Immature natural killer cell (primary cell): ENCODE results near the gene AP1S1. TPM values are rescaled to one million over a fixed set of nuclear protein-coding genes. Genes with fewer than 3 reads are reported as not detected.

Experiments used
- polyA plus RNA-seq, 3 donors: library from polyadenylated mRNA; unstranded; fragments of 300-500 nt; fragmentation: Illumina TruSeq; gene quantifications; one replicate each; pipeline ENCODE4 v1.2.3, GENCODE V29; 2021

AP1S1 gene
- polyA plus RNA-seq, 3 donors from 2014 or later, result 3.3 to 6.0 (median 3.6) TPM

Other genes starting within 250 kb of the AP1S1 start
- not detected for gene MUC3A, start 204.9 kb upstream of the AP1S1 start, polyA plus RNA-seq
- gene MUC12, start 184.9 kb upstream of the AP1S1 start, polyA plus RNA-seq, result under 1 TPM in 1 of 3 donors, not detected in 2; 0.96 TPM
- gene MUC17, start 134.4 kb upstream of the AP1S1 start, polyA plus RNA-seq, result not detected
- gene TRIM56, start 69.0 kb upstream of the AP1S1 start, polyA plus RNA-seq, result 10 to 100 TPM in 1 of 3 donors, 1 to 10 TPM in 2; 1.5 to 20.6 (median 2.7) TPM
- 1 to 10 TPM in 2 of 3 donors, not detected in 1; 1.4 to 1.5 TPM for gene SERPINE1, start 27.4 kb upstream of the AP1S1 start, polyA plus RNA-seq
- gene VGF, start 11.1 kb downstream of the AP1S1 start, polyA plus RNA-seq, result not detected
- gene NAT16, start 25.8 kb downstream of the AP1S1 start, polyA plus RNA-seq, result not detected
- gene MOGAT3, start 46.6 kb downstream of the AP1S1 start, polyA plus RNA-seq, result not detected
- gene PLOD3, start 63.1 kb downstream of the AP1S1 start, polyA plus RNA-seq, result 10 to 100 TPM; 19.6 to 28.6 (median 26.6) TPM
- 100 to 1,000 TPM in 2 of 3 donors, 10 to 100 TPM in 1; 88.2 to 135 (median 116) TPM for gene ZNHIT1, start 63.7 kb downstream of the AP1S1 start, polyA plus RNA-seq
- gene CLDN15, start 83.3 kb downstream of the AP1S1 start, polyA plus RNA-seq, result 1 to 10 TPM in 1 of 3 donors, under 1 TPM in 1, not detected in 1; 0.32 to 1.4 TPM
- gene FIS1, start 90.6 kb downstream of the AP1S1 start, polyA plus RNA-seq, result 100 to 1,000 TPM; 224 to 384 (median 327) TPM
- 1 to 10 TPM; 6.0 to 9.9 (median 6.2) TPM for gene IFT22, start 167.3 kb downstream of the AP1S1 start, polyA plus RNA-seq
- gene COL26A1, start 208.4 kb downstream of the AP1S1 start, polyA plus RNA-seq, result not detected